AG04450 (cell line): Measurements from ENCODE around the gene DOK6. TPM values are rescaled to one million over a fixed set of nuclear protein-coding genes. Genes with fewer than 3 reads are reported as not detected.

Source experiments
- CTCF ChIA-PET: fragments of 300-600, 350-600 bp; formaldehyde crosslinking; extraction: SDS; loops from one replicate; lab custom pipeline; 2022; ENCODE audit warnings: antibody characterized with exemption, inconsistent platforms; lab: Charles Lee
- POLR2A ChIA-PET: fragments of 350-600 bp; formaldehyde crosslinking; extraction: SDS; loops from one replicate; lab custom pipeline; 2021; ENCODE audit warnings: antibody characterized with exemption, inconsistent platforms; lab: Yijun Ruan, JAX
- DNase-seq: peaks from one replicate; pipeline ENCODE4 v3.0.0-alpha.2; 2011; ENCODE audit warnings: low read depth, low spot score
- H3K27ac ChIP-seq: one replicate; pipeline ENCODE4 v1.5.1; 2012; ENCODE audit warnings: low read depth, low read length, control low read depth
- H3K27me3 ChIP-seq: one replicate; pipeline ENCODE4 v1.6.0; 2012; ENCODE audit warnings: low read length; ENCODE audit not compliant: control insufficient read depth, insufficient read depth
- H3K4me3 ChIP-seq: 2 replicates; pipeline ENCODE4 v1.5.1; 2011; ENCODE audit warnings: mild to moderate bottlenecking, low read depth, low read length, control low read depth
- H3K9me3 ChIP-seq: 2 replicates; pipeline ENCODE4 v1.5.1; 2012; ENCODE audit warnings: low read length; ENCODE audit not compliant: control insufficient read depth, insufficient read depth
- CTCF ChIP-seq: IDR thresholded peaks from 2 replicates; pipeline ENCODE4 v1.5.1; 2011; ENCODE audit warnings: low read depth, low read length, control low read depth, inconsistent platforms
- polyA plus RNA-seq: library from polyadenylated mRNA; depleted of rRNA; stranded (reverse); fragments of >200 nt; gene quantifications from 2 replicates; pipeline ENCODE4 v1.2.3, GENCODE V29; 2011

DOK6 gene
- polyA plus RNA-seq, 1 experiment, result 0.16 TPM

GRCh38 chr18:69880083-69880482, 479.4 kb downstream of the DOK6 start:
- POLR2A ChIA-PET, result no interaction called here
- no peaks in the 10 kb centered on the region for H3K27me3 ChIP-seq
- no peak for TF ChIP-seq CTCF
- CTCF ChIA-PET, result no interaction called here
- no peak overlapping the region for H3K4me3 ChIP-seq
- no peak for DNase-seq
- no peaks in the 10 kb centered on the region for H3K9me3 ChIP-seq
- no peak overlapping the region for H3K27ac ChIP-seq

DNA sequence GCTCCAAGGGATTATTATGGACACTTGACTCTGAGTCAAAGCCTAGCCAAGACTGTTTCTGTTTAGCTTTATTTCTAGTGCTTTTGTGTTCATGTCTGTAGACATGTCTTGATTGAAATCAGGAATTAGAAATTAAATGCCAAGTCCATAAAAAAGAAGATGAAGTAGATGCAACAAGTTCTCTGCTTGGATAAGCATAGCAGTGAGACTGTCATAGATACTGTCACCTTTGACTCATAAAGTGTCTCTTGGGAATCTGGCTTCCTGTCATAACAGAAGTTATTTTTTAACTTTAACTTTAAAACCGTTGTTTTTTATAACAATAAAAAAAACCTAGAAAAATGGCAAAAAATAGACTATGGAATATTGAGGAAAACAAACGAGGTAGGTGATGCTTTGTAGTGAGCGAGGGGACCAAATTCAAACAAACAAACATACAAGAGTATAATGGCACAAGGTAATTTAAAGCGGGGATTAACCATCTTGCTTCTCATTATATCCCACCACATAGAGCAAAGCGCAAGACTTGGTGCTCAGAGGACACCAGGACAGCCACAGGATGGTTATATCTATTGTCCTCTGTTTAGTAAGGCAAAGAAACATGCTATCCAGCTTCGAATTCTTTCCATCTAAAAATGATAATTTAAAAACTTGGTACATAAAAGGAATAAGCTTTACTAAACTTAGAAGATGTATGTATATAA, 482.4 kb downstream of the DOK6 start:
- no peak for TF ChIP-seq CTCF
- CTCF ChIA-PET, result no interaction called here
- DNase-seq, result no peak

DNA sequence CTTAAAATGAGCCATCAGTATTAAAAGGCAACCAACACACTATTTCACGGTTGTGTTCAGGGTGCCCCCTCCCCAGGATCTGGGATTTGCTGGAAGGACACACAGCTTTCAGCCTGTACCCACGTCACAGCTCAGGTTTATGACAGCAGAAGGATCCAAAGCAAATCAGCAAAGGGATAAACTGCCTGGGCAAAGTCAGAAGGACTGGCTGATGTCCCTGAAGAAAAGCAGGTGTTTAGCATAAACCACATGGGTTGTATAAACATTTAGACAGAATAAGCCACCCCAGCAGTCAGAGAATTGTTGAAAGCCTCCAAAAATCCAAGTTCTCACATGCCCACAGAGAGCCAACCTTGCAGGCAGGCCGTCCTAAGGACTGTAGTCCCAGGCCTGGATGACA, 483.1 kb downstream of the DOK6 start:
- ChIA-PET POLR2A (no interaction called here), CTCF (no interaction called here)
- Histone ChIP-seq H3K4me3 (no peak overlapping the region), H3K27me3 (no peaks in the 10 kb centered on the region), H3K9me3 (no peaks in the 10 kb centered on the region), H3K27ac (no peak overlapping the region)
- no peak for TF ChIP-seq CTCF
- DNase-seq, result no peak

More for the DNA sequence above, 482.4 kb downstream of the DOK6 start:
- Histone ChIP-seq H3K27me3 (no peaks in the 10 kb centered on the region), H3K4me3 (no peak overlapping the region), H3K9me3 (no peaks in the 10 kb centered on the region), H3K27ac (no peak overlapping the region)
- POLR2A ChIA-PET, result no interaction called here

GRCh38 chr18:69885355-69885754, 484.7 kb downstream of the DOK6 start:
- POLR2A ChIA-PET, result no interaction called here
- CTCF ChIA-PET, result no interaction called here
- Histone ChIP-seq H3K9me3 (no peaks in the 10 kb centered on the region), H3K27ac (no peak overlapping the region), H3K27me3 (no peaks in the 10 kb centered on the region), H3K4me3 (no peak overlapping the region)
- DNase-seq, result no peak
- TF ChIP-seq CTCF, result no peak

DNA sequence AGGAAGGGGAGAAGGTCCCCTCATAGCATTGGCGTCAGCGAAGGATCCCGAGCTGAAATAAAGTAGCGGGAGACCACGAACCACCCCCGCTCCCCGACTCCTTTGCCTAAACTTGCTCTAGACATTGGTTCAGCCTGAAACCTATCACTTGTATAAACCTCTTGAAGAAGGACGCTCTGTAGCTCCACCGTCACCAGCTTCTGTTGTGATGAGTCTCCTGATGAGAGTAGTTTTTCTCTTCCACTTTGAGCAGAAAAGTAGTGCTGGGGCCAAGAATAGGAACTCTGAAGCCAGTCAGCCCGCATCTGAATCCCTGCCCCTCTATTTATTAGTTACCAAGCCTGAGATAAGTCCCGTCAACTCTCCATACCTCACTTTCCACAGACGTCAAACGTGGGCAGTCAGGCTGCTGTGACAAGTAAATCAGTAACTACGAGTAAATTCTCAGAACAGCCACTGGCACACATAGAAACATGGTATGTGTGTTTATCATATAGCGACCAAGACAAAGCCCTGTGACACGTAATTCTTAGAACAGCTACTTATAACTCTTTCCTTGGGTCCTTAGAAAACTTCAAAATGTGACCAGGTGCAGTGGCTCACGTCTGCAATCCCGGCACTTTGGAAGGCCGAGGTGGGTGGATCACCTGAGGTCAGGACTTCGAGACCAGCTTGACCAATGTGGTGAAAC, 485.3 kb downstream of the DOK6 start:
- Histone ChIP-seq H3K9me3 (no peaks in the 10 kb centered on the region), H3K27ac (no peak overlapping the region), H3K27me3 (no peaks in the 10 kb centered on the region), H3K4me3 (no peak overlapping the region)
- no peak for TF ChIP-seq CTCF
- no peak for DNase-seq
- POLR2A ChIA-PET, result no interaction called here
- CTCF ChIA-PET, result no interaction called here
